ENCODE results near the gene BCL2L2. TPM values are rescaled to one million over a fixed set of nuclear protein-coding genes. Genes with fewer than 3 reads are reported as not detected.

BCL2L2 gene
- total RNA-seq, 1 donor from 2014 or later = 32.6 TPM

- Mint-ChIP-seq H3K9me3 (ENCODE audit: unreplicated experiment) (peaks cover 19% of the 10 kb centered on the region), H3K27me3 (ENCODE audit: unreplicated experiment) (peaks cover 11% of the 10 kb centered on the region), H3K4me1 (ENCODE audit: low read depth, unreplicated experiment) (peaks cover 16% of the 10 kb centered on the region), H3K4me3 (ENCODE audit: unreplicated experiment) (no peak overlapping the region), H3K27ac (ENCODE audit: unreplicated experiment) (no peak overlapping the region), H3K36me3 (ENCODE audit: unreplicated experiment) (peaks cover 11% of the 10 kb centered on the region)
- no peak for DNase-seq
- TF ChIP-seq CTCF (IDR thresholded peaks at IDR 0.05; ENCODE audit: partially characterized antibody, unreplicated experiment) = no peak
Observed at GRCh38 chr14:23357261-23357660, 50.6 kb downstream of the BCL2L2 start.

DNA sequence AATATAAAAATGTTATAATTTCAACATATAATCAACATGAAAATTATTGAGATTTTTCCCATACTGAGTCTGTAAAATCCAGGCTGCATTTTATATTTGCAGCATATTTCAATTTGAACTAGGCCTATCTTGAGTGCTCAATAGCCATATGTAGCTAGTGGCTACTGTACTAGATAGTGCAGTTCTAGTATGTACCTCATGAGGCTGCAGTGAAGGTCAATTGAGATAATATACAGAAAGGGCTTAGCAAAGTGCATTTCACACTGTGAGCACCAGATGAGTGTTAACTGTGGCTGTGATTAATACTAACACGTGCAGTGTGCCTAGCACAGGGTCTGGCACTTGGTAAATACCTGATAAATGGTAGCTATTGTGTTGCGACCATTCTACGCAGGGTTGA, 51.4 kb downstream of the BCL2L2 start:
- no peak for DNase-seq
- no peak for TF ChIP-seq CTCF (IDR thresholded peaks at IDR 0.05; ENCODE audit: partially characterized antibody, unreplicated experiment)
- Mint-ChIP-seq H3K27ac (ENCODE audit: unreplicated experiment) (no peak overlapping the region), H3K36me3 (ENCODE audit: unreplicated experiment) (peaks cover 11% of the 10 kb centered on the region), H3K4me1 (ENCODE audit: low read depth, unreplicated experiment) (peaks cover 16% of the 10 kb centered on the region), H3K27me3 (ENCODE audit: unreplicated experiment) (peaks cover 9% of the 10 kb centered on the region), H3K9me3 (ENCODE audit: unreplicated experiment) (peaks cover 15% of the 10 kb centered on the region), H3K4me3 (ENCODE audit: unreplicated experiment) (no peak overlapping the region)

GRCh38 chr14:23358553-23359166, 52.0 kb downstream of the BCL2L2 start:
- H3K36me3 Mint-ChIP-seq (ENCODE audit: unreplicated experiment) = peaks cover 11% of the 10 kb centered on the region
- no peak overlapping the region for H3K4me3 Mint-ChIP-seq (ENCODE audit: unreplicated experiment)
- peaks cover 14% of the 10 kb centered on the region for H3K4me1 Mint-ChIP-seq (ENCODE audit: low read depth, unreplicated experiment)
- H3K9me3 Mint-ChIP-seq (ENCODE audit: unreplicated experiment) = peaks cover 14% of the 10 kb centered on the region
- H3K27me3 Mint-ChIP-seq (ENCODE audit: unreplicated experiment) = peaks cover 9% of the 10 kb centered on the region
- no peak overlapping the region for H3K27ac Mint-ChIP-seq (ENCODE audit: unreplicated experiment)
- no peak for TF ChIP-seq CTCF (IDR thresholded peaks at IDR 0.05; ENCODE audit: partially characterized antibody, unreplicated experiment)
- no peak for DNase-seq

GRCh38 chr14:23359167-23359626, 52.6 kb downstream of the BCL2L2 start:
- Mint-ChIP-seq H3K4me3 (ENCODE audit: unreplicated experiment) (no peak overlapping the region), H3K36me3 (ENCODE audit: unreplicated experiment) (peaks cover 11% of the 10 kb centered on the region), H3K9me3 (ENCODE audit: unreplicated experiment) (peaks cover 13% of the 10 kb centered on the region), H3K27ac (ENCODE audit: unreplicated experiment) (no peak overlapping the region), H3K27me3 (ENCODE audit: unreplicated experiment) (peaks cover 9% of the 10 kb centered on the region), H3K4me1 (ENCODE audit: low read depth, unreplicated experiment) (peaks cover 13% of the 10 kb centered on the region)
- no peak for DNase-seq
- no peak for TF ChIP-seq CTCF (IDR thresholded peaks at IDR 0.05; ENCODE audit: partially characterized antibody, unreplicated experiment)

DNA sequence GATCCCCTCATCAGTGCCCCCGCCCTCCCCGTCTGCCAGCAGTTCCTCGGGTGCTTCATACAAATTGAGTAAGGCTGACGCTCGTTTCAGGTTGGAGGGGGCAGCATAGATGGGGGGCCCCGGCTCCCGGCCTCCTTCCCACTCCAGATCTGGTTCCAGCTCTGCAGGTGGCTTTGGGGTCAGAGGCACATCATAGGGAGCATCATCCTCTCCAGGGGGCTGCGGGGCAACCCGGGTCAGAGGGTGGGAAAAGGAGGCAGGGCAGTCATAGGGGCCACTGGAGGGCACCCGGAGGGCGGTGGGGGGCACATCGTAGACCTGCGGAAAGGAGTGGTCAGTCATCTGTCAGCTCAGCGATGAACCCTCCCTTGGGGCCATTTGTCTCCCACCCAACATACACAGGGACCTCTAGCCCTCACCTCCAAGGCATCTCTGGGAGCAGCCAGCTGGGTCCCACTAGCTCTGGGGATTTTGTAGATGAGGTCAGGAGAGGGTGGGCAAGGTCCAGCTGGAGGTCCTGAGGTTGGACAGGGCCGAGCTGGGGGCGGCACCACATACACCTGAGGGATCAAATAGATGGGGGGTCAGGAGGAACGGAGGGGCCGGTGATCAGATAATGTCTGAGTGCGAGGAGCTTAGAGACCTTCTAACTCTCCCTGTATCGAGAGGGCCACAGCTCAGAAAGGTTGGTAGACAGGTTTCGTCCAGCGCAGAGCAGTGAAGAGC, 53.3 kb downstream of the BCL2L2 start:
- Mint-ChIP-seq H3K27me3 (ENCODE audit: unreplicated experiment) (peaks cover 16% of the 10 kb centered on the region), H3K9me3 (ENCODE audit: unreplicated experiment) (peaks cover 14% of the 10 kb centered on the region), H3K4me3 (ENCODE audit: unreplicated experiment) (no peak overlapping the region), H3K27ac (ENCODE audit: unreplicated experiment) (no peak overlapping the region), H3K36me3 (ENCODE audit: unreplicated experiment) (peaks cover 11% of the 10 kb centered on the region), H3K4me1 (ENCODE audit: low read depth, unreplicated experiment) (peaks cover 15% of the 10 kb centered on the region)
- DNase-seq = no peak
- TF ChIP-seq CTCF (IDR thresholded peaks at IDR 0.05; ENCODE audit: partially characterized antibody, unreplicated experiment) = no peak
